Sigmoid colon (tissue), 4 donors: ENCODE measurements around the gene ANKRD53.

Experiments used
- POLR2AphosphoS5 ChIP-seq, 4 donors: sonication (generic); formaldehyde crosslinking; IDR thresholded peaks; one replicate each; pipeline ENCODE4 v1.6.1; 2017; ENCODE audit warnings: antibody characterized with exemption in 4 of 4
- TF ChIP-seq, protein P1 (sequence below), 4 experiments: fragments of 450-650 bp in 3 of 4; fragments of 200-600 bp in 1 of 4; IDR thresholded peaks; one replicate each; pipeline ENCODE4 v1.5.1; 2016 to 2019; ENCODE audit warnings: antibody characterized with exemption in 4 of 4, mild to moderate bottlenecking in 3 of 4, moderate library complexity in 2 of 4

- TF ChIP-seq POLR2AphosphoS5 (IDR thresholded peaks at IDR 0.05), result no peak
- TF ChIP-seq, protein P1, sequence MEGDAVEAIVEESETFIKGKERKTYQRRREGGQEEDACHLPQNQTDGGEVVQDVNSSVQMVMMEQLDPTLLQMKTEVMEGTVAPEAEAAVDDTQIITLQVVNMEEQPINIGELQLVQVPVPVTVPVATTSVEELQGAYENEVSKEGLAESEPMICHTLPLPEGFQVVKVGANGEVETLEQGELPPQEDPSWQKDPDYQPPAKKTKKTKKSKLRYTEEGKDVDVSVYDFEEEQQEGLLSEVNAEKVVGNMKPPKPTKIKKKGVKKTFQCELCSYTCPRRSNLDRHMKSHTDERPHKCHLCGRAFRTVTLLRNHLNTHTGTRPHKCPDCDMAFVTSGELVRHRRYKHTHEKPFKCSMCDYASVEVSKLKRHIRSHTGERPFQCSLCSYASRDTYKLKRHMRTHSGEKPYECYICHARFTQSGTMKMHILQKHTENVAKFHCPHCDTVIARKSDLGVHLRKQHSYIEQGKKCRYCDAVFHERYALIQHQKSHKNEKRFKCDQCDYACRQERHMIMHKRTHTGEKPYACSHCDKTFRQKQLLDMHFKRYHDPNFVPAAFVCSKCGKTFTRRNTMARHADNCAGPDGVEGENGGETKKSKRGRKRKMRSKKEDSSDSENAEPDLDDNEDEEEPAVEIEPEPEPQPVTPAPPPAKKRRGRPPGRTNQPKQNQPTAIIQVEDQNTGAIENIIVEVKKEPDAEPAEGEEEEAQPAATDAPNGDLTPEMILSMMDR (IDR thresholded peaks at IDR 0.05), result no peak
Measured at GRCh38 chr2:70981866-70982810, 3.7 kb downstream of the ANKRD53 start.
